Left renal pelvis (tissue), 4 donors: ENCODE results near the gene SIMC1. TPM values are rescaled to one million over a fixed set of nuclear protein-coding genes. Genes with fewer than 3 reads are reported as not detected.
"Not testable (repeated sequence)": the region's sequence is repeated elsewhere in the genome, so short reads cannot be mapped to it uniquely, and the experiment has no call there.

Experiments
- DNase-seq, 4 donors: peaks; one replicate each; pipeline ENCODE4 v3.0.0-alpha.2; 2013; ENCODE audit warnings: low read depth in 4 of 4, low spot score in 3 of 4
- polyA plus RNA-seq, 4 donors: library from polyadenylated mRNA; unstranded; fragments of 120-200 nt; gene quantifications; one replicate each; pipeline ENCODE4 v1.2.1, GENCODE V29; 2013; ENCODE audit not compliant: insufficient read length in 4 of 4

Gene SIMC1
- polyA plus RNA-seq, 4 donors = 20.2 to 21.8 (median 20.7) TPM

DNA sequence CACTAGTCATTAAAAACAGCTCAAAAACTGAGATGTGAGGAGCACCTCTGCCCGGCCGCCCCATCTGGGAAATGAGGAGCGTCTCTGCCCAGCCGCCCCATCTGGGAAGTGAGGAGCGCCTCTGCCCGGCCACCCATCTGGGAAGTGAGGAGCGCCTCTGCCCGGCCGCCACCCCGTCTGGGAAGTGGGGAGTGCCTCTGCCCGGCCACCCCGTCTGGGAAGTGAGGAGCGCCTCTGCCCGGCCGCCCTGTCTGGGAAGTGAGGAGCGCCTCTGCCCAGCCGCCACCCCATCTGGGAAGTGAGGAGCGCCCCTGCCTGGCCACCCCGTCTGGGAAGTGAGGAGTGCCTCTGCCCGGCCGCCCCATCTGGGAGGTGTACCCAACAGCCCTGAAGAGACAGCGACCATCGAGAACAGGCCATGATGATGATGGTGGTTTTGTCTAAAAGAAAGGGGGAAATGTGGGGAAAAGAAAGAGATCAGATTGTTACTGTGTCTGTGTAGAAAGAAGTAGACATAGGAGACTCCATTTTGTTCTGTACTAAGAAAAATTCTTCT, 23.7 kb upstream of the SIMC1 start:
- DNase-seq = not testable (repeated sequence)

DNA sequence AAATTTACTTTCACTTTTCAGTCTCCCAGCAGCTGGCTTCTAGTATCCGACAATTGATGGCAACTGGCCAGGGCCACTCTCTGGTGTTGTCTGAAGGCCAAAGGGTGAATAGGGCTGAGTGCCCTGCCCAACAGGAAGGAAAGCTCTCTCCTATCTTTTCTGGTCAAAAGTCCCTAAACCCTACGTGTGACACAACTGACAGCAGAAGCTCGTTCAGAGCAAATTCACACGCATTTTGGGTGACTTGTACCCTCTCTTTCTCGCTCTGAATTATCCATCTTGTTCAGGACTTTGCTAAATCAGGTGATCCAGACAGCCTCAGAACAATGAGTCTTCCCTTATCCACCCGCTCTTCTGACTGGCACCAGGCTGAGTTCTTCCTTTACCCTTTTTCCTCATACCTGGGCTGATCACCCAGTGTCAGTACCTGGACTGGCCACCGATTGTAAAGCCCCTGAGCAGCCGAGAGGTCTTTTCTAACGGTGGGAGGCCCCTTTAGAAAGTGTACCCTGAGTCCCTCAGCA, 21.8 kb upstream of the SIMC1 start:
- DNase-seq = not testable (repeated sequence)

DNA sequence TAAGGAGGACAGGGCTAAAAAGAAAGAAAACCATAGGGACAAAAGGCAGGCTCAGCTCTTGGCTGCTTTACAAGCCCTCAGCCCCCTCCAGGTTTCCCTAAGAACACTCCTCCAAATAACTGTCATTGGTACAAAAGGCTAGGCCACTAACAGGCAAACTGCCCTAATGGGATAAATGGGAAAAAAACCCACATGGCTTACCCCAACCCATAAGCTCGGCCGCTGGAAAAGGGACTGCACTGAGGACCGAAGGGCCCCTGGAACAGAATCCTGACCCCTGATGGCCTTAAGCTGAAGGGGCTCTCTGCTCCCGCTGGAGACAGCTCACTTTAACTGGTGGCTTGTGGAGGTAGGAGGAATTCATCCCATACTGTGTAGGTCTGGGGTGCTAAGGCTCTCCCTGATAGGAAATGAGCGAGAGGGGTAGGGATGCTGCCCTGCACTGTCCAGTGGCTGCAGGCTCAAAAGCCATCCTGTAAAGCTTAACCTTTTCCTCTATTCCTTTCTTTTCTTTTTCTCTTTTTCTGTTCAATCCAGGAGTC, 21.0 kb upstream of the SIMC1 start:
- not testable (repeated sequence) for DNase-seq

DNA sequence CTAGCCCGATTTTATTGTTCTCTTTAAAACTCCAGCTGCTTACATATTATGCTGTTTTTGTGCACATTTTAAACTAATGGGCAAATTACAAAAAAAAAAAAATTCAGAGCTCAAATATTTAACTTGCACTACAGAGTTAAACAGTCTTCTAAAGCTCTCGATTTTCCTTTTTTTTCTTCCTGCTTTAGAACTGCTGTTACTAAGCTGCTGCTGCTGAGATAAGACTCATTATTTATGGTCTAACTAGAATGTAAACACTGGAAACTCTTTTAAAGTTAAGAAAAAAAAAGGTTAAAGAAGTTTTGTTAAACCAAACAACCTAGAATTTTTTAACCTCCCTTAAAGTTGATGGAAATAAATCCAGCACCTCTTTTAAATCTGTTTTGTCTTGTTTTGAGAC, 20.5 kb upstream of the SIMC1 start:
- not testable (repeated sequence) for DNase-seq

DNA sequence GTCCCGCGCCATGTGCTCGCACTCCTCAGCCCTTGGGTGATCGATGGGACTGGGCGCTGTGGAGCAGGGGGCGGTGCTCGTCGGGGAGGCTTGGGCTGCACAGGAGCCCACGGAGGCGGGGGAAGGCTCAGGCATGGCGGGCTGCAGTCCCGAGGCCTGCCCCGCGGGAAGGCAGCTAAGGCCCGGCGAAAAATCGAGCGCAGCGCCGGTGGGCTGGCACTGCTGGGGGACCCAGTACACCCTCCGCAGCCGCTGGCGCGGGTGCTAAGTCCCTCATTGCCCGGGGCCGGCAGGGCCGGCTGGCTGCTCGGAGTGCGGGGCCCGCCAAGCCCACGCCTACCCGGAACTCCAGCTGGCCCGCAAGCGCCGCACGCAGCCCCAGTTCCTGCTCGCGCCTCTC, 16.2 kb upstream of the SIMC1 start:
- not testable (repeated sequence) for DNase-seq

DNA sequence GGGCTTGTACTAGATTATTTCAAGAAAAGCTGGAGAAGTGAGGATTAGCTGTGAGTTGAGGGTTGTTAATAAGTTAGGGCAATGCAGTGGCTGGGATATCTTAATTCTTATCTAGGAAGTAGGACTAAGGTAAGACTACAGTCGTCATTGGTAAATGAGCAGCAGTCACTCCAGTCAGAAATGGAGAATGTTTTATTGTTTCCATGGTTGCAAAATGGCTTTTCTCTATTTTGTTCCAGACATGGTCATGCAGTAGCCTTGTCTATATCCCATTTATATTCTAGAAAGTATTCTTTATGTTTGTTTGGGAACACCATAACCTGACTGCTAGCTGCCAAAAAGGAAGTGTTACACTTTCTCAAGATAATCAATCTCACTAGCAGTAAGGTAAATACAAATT, 9.9 kb upstream of the SIMC1 start:
- not testable (repeated sequence) for DNase-seq

GRCh38 chr5:176233253-176233652, 5.0 kb upstream of the SIMC1 start:
- DNase-seq = not testable (repeated sequence)

- DNase-seq = peak in 1 of 4 donors; percentile 40
These were observed 3.1 kb upstream of the SIMC1 start for GRCh38 chr5:176235155-176235554.

DNA sequence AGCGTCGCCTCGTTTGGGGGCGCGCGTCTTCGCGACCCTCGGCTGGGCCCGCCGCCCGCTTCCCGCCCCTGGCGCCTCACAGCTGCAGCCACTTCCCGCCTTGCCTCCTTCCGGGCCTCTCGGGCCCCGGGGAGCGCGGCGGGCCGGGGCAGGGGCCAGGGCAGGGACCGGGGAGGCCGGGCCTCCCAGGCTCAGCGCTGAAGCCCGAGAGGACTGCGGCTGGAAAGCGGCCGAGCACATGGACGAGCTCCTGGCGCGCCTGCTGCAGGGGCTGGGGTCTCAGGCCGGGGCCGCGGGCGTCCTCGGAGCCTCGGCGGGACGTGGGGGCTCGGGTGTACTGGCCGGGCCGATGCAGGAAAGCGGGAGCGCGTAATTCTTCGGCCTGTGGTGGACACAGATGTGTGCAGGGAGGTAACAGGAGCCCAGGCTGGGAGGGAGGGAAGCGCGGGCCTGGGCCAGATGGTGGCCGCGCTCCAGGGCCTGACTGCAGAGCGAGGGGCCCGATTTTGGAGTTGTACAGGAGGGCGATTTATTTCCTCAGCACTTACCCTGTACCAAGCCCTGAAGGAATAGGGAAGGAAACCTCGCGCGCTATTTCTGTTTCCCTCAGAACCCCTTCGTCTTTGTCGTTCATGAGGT, 540 bp downstream of the SIMC1 start:
- DNase-seq = not testable (repeated sequence)

DNA sequence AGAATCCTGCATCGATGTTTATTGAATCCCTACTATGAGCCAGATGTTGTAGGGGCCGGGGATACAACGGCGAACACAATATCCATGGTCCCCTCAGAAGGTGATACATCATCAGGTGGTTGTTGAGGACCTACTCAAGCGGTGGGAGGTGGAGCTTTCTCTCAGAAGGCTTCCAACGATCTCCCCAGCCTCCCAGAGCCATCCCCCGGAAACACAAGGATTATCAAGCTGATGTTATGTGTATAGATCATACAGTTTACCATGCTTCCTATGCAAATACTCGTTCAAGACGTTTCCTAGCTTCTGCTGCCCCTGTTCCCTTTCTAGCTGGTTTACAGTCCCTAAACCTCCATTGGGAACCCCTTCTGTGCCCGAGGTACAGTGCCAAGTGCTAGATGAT, 1.1 kb downstream of the SIMC1 start:
- not testable (repeated sequence) for DNase-seq

DNA sequence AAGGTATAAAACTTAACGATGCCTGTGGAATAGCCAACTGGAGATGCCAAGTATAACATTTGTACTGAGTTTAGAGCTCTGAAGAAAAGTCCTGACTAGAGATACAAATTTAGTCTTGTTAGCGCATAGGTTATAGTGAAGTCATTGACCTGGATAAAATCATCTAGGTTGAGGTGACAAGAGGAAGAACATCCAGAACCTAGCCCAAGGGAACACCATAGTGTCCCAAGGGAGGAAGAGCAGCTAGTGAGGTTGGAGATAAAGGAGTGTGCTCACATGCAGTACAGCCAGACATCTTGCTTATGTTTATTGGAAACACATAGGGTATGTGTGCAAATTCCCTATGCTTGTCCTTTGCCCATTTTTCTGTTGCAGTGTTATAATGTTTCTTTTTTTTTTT, 6.1 kb downstream of the SIMC1 start:
- DNase-seq = not testable (repeated sequence)

GRCh38 chr5:176245074-176245473, 6.8 kb downstream of the SIMC1 start:
- not testable (repeated sequence) for DNase-seq

GRCh38 chr5:176245489-176245888, 7.3 kb downstream of the SIMC1 start:
- not testable (repeated sequence) for DNase-seq

DNA sequence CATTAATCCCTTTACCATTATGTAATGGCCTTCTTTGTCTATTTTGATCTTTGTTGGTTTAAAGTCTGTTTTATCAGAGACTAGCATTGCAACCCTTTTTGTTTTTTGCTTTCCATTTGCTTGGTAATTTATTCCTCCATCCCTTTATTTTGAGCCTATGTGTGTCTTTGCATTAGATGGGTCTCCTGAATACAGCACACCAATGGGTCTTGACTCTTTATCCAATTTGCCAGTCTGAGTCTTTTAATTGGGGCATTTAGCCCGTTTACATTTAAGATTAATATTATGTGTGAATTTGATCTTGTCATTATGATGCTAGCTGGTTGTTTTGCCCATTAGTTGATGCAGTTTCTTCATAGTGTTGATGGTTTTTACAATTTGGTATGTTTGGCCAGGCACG, 12.5 kb downstream of the SIMC1 start:
- DNase-seq = not testable (repeated sequence)

DNA sequence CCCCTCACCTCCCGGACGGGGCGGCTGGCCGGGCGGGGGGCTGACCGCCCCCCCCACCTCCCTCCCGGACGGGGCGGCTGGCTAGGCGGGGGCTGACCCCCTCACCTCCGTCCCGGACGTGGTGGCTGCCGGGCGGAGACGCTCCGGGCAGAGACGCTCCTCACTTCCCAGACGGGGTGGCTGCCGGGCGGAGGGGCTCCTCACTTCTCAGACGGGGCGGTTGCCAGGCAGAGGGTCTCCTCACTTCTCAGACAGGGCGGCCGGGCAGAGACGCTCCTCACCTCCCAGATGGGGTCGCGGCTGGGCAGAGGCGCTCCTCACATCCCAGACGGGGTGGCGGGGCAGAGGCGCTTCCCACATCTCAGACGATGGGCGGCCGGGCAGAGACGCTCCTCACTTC, 13.9 kb downstream of the SIMC1 start:
- not testable (repeated sequence) for DNase-seq

DNA sequence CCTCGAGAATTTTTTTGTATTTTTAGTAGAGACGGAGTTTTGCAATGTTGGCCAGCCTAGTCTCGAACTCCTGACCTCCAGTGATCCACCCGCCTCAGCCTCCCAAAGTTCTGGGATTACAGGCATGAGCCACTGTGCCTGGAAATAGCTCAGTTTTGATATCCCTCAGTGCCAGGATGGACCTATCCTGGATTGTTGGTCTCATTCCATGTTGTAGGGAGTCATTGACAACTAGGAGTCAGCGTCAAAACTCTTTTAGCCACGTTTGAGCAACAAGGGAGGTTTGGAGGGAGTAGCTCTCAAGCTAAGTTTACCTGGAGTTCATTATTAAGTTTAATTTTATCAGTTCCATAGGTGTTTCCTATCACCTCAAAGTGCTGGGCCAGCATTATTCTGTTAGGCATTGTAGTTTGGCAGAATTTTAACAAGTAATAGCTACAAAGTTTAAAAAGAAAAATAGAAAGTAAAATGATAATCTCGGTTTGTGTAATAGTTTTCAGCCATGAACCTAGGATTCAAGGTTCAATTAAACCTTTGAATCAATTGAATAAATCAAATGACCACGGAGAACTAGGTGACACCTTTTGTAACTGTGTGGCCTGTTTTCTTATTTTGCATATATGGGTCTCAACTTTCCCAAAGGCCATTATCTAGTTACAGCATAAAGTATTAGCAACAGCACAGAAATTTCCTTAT, 15.3 kb downstream of the SIMC1 start:
- DNase-seq = not testable (repeated sequence)

GRCh38 chr5:176254066-176254393, 15.8 kb downstream of the SIMC1 start:
- DNase-seq = not testable (repeated sequence)

- not testable (repeated sequence) for DNase-seq
These were observed 19.8 kb downstream of the SIMC1 start for GRCh38 chr5:176257871-176258505.

DNA sequence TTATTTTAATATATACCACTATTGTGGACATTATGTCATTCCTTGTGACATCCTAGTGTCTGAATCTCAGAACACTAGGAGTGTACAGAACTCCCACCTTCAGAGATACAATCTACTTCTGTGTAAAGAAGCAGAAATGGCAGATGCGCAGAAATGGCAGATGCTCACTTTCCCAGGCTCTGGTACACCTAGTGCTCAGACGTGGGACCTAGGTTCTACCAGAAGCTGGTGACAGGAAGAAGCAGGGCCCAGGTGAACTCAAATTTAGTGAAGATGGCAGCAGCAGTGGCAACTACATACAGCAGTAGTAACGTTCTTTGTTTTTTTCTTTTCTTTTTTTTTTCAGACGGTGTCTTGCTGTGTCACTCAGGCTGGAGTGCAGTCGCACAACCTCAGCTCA, 22.5 kb downstream of the SIMC1 start:
- DNase-seq = not testable (repeated sequence)

- not testable (repeated sequence) for DNase-seq
These were observed 28.2 kb downstream of the SIMC1 start for GRCh38 chr5:176266448-176266847.

GRCh38 chr5:176289018-176289417, 50.8 kb downstream of the SIMC1 start:
- not testable (repeated sequence) for DNase-seq
